ENCODE results near the gene LMNA.
"Not testable (repeated sequence)": the region's sequence is repeated elsewhere in the genome, so short reads cannot be mapped to it uniquely, and the experiment has no call there.

The LMNA gene

GRCh38 chr1:156122519-156123355 lies 8.2 kb downstream of the LMNA start:
- no peak for DNase-seq (ENCODE audit: low read depth)
- H3K4me3 ChIP-seq (ENCODE audit: control insufficient read depth, low read depth, low read length): peak overlapping the region; percentile 45
- TF ChIP-seq CTCF (IDR thresholded peaks at IDR 0.05; ENCODE audit: control insufficient read depth, insufficient read depth, low read depth, low read length, missing control alignments): no peak

- DNase-seq (ENCODE audit: low read depth): peak; percentile 94
- TF ChIP-seq CTCF (IDR thresholded peaks at IDR 0.05; ENCODE audit: control insufficient read depth, insufficient read depth, low read depth, low read length, missing control alignments): peak; percentile 40
- peak overlapping the region; percentile 45 for H3K4me3 ChIP-seq (ENCODE audit: control insufficient read depth, low read depth, low read length)
These were observed 9.1 kb downstream of the LMNA start for GRCh38 chr1:156123356-156124196.

GRCh38 chr1:156124557-156125483 lies 10.3 kb downstream of the LMNA start:
- no peak for TF ChIP-seq CTCF (IDR thresholded peaks at IDR 0.05; ENCODE audit: control insufficient read depth, insufficient read depth, low read depth, low read length, missing control alignments)
- peak overlapping the region; percentile 8 for H3K4me3 ChIP-seq (ENCODE audit: control insufficient read depth, low read depth, low read length)
- no peak for DNase-seq (ENCODE audit: low read depth)

GRCh38 chr1:156125544-156125943 lies 11.0 kb downstream of the LMNA start:
- not testable (repeated sequence) for DNase-seq (ENCODE audit: low read depth); H3K4me3 ChIP-seq (ENCODE audit: control insufficient read depth, low read depth, low read length)

- DNase-seq (ENCODE audit: low read depth): peak; percentile 88
- TF ChIP-seq CTCF (IDR thresholded peaks at IDR 0.05; ENCODE audit: control insufficient read depth, insufficient read depth, low read depth, low read length, missing control alignments): peak; percentile 75
- H3K4me3 ChIP-seq (ENCODE audit: control insufficient read depth, low read depth, low read length): peak overlapping the region; percentile 31
These were observed 11.6 kb downstream of the LMNA start for GRCh38 chr1:156126043-156126629.

- H3K4me3 ChIP-seq (ENCODE audit: control insufficient read depth, low read depth, low read length): peak overlapping the region; percentile 31
- TF ChIP-seq CTCF (IDR thresholded peaks at IDR 0.05; ENCODE audit: control insufficient read depth, insufficient read depth, low read depth, low read length, missing control alignments): no peak
- peak; percentile 94 for DNase-seq (ENCODE audit: low read depth)
These were observed 12.4 kb downstream of the LMNA start for GRCh38 chr1:156126630-156127534.

Data from AG09309 (cell line).